K562 (cell line): ENCODE measurements around the gene OPRD1.

Experiments
- ATF2 ChIP-seq: sonication (generic); formaldehyde crosslinking; IDR thresholded peaks from 2 replicates; pipeline ENCODE4 v1.8.1; 2022; ENCODE audit warnings: missing genetic modification reagents
- CHD2 ChIP-seq: IDR thresholded peaks from 2 replicates; pipeline ENCODE4 v1.6.1; 2011; ENCODE audit warnings: low read depth, low read length
- GABPA ChIP-seq: fragments of 200-800 bp; sonication (Bioruptor generic); conservative IDR thresholded peaks from 2 replicates; pipeline ENCODE4 v1.6.1; 2016; ENCODE audit warnings: low read depth, missing genetic modification characterization, missing compliant biosample characterization
- KLF10 ChIP-seq: fragments of 250-450 bp; sonication (Bioruptor Pico); IDR thresholded peaks from 2 replicates; pipeline ENCODE4 v1.6.1; 2021; ENCODE audit warnings: matching md5 sums
- NFE2 ChIP-seq: IDR thresholded peaks from 2 replicates; pipeline ENCODE4 v1.6.1; 2014; ENCODE audit warnings: antibody characterized with exemption, low read depth

GRCh38 chr1:28792644-28793121 is 19.3 kb upstream of the OPRD1 start:
- no peak for TF ChIP-seq KLF10 (CRISPR knock-in tag)
- TF ChIP-seq GABPA (tag): no peak
- no peak for TF ChIP-seq NFE2
- TF ChIP-seq CHD2: no peak
- TF ChIP-seq ATF2 (CRISPR knock-in tag): no peak
